Keratinocyte (primary cell): ENCODE results near the gene EZH2. TPM values are rescaled to one million over a fixed set of nuclear protein-coding genes. Genes with fewer than 3 reads are reported as not detected.

ENCODE experiments used
- DNase-seq: peaks from one replicate; pipeline ENCODE4 v3.0.0-alpha.2; 2011; ENCODE audit warnings: low read depth, missing footprints, low spot score
- FAIRE-seq: peaks from 2 replicates; lab custom pipeline; 2011; peaks lifted over from hg19 to GRCh38; lab: Jason Lieb, UNC
- H2AFZ ChIP-seq: 2 replicates; pipeline ENCODE4 v1.6.0; 2012; ENCODE audit warnings: low read length, control low read depth, inconsistent platforms; ENCODE audit not compliant: control insufficient read depth
- H3K27ac ChIP-seq: 2 replicates; pipeline ENCODE4 v1.5.1; 2011; ENCODE audit warnings: low read length; ENCODE audit not compliant: control insufficient read depth, insufficient read depth
- H3K27me3 ChIP-seq: 3 replicates; pipeline ENCODE4 v1.6.0; 2011; ENCODE audit warnings: low read length; ENCODE audit not compliant: control insufficient read depth, insufficient read depth; ENCODE audit errors: extremely low read depth
- H3K36me3 ChIP-seq, 2 experiments: 2 replicates in 1 of 2; 3 replicates in 1 of 2; pipeline ENCODE4 v1.5.1; 2011; ENCODE audit warnings: low read length in 2 of 2, mild to moderate bottlenecking in 1 of 2; ENCODE audit not compliant: control insufficient read depth in 2 of 2, insufficient read depth in 2 of 2; ENCODE audit errors: extremely low read depth in 1 of 2
- H3K4me1 ChIP-seq: 3 replicates; pipeline ENCODE4 v1.5.1; 2011; ENCODE audit warnings: low read length; ENCODE audit not compliant: control insufficient read depth, insufficient read depth; ENCODE audit errors: extremely low read depth
- H3K4me2 ChIP-seq: 3 replicates; pipeline ENCODE4 v1.6.0; 2011; ENCODE audit warnings: low read depth, low read length; ENCODE audit not compliant: control insufficient read depth, insufficient read depth; ENCODE audit errors: extremely low read depth
- H3K4me3 ChIP-seq, 3 experiments: fragments of 200-600 bp in 1 of 3; sonication (generic) in 1 of 3; 2 replicates in 2 of 3; 3 replicates in 1 of 3; pipeline ENCODE4 v1.5.1; 2011 to 2016; ENCODE audit warnings: low read length in 3 of 3, mild to moderate bottlenecking in 3 of 3, control low read depth in 2 of 3, inconsistent platforms in 1 of 3, low read depth in 1 of 3, mixed read lengths in 1 of 3, mixed run types in 1 of 3, moderate library complexity in 1 of 3; ENCODE audit not compliant: control insufficient read depth in 2 of 3, insufficient read depth in 2 of 3; ENCODE audit errors: extremely low read depth in 1 of 3
- H3K79me2 ChIP-seq: 2 replicates; pipeline ENCODE4 v1.6.0; 2012; ENCODE audit warnings: low read length; ENCODE audit not compliant: control insufficient read depth, insufficient read depth
- H3K9ac ChIP-seq: 3 replicates; pipeline ENCODE4 v1.6.0; 2011; ENCODE audit warnings: low read length; ENCODE audit not compliant: control insufficient read depth, insufficient read depth; ENCODE audit errors: extremely low read depth
- H3K9me1 ChIP-seq: 3 replicates; pipeline ENCODE4 v1.6.0; 2011; ENCODE audit warnings: low read length; ENCODE audit not compliant: control insufficient read depth, insufficient read depth; ENCODE audit errors: extremely low read depth
- H3K9me3 ChIP-seq: 2 replicates; pipeline ENCODE4 v1.5.1; 2012; ENCODE audit warnings: low read depth, low read length; ENCODE audit not compliant: control insufficient read depth
- H4K20me1 ChIP-seq: 3 replicates; pipeline ENCODE4 v1.6.0; 2011; ENCODE audit warnings: low read length; ENCODE audit not compliant: control insufficient read depth, insufficient read depth; ENCODE audit errors: extremely low read depth
- CTCF ChIP-seq, 3 experiments: IDR thresholded peaks in 1 of 3; conservative IDR thresholded peaks in 1 of 3; optimal IDR thresholded peaks in 1 of 3; 2 replicates in 2 of 3; 3 replicates in 1 of 3; pipeline versions ENCODE3 to v1.5.1; 2011; ENCODE audit warnings: low read length in 3 of 3, mild to moderate bottlenecking in 3 of 3, moderate library complexity in 2 of 3, control low read depth in 1 of 3, inconsistent platforms in 1 of 3; ENCODE audit not compliant: insufficient read depth in 2 of 3; ENCODE audit errors: extremely low read depth in 1 of 3
- EZH2 ChIP-seq: IDR thresholded peaks from one replicate; pipeline ENCODE4 v1.6.1; 2012; ENCODE audit warnings: inconsistent platforms, mild to moderate bottlenecking, low read length, moderate library complexity
- dilution Hi-C: fragments of 300-500 bp; cut with MboI; formaldehyde crosslinking; loops from one replicate; pipeline ENCODE4 v1.7.0; 2020; ENCODE audit warnings: low sequenced_read_pairs; ENCODE audit not compliant: extremely low pct_ligation_motif_present
- polyA plus RNA-seq, 5 experiments: library from polyadenylated mRNA; depleted of rRNA in 3 of 5; stranded (reverse) in 3 of 5; stranded (forward) in 1 of 5; unstranded in 1 of 5; fragments of >200 nt; gene quantifications; 1 replicate in 1 of 5; 2 replicates in 3 of 5; 3 replicates in 1 of 5; pipeline versions ENCODE4 v1.2.1 to v1.2.3, GENCODE V29; 2011 to 2012; ENCODE audit warnings: missing spikeins in 2 of 5, low read depth in 1 of 5, low replicate concordance in 1 of 5
- small RNA-seq, 3 experiments: library from RNA; depleted of rRNA; stranded (forward); fragments of <200 nt; gene quantifications; one replicate each; pipeline ENCODE3, GENCODE V24; 2012; ENCODE audit warnings: low read depth in 3 of 3, low replicate concordance in 1 of 3; ENCODE audit not compliant: insufficient read length in 3 of 3

The EZH2 gene
- polyA plus RNA-seq, 1 donor (not counting 4 experiments of a cell fraction or from before 2014, with no cell fraction given): 16.0 TPM

GRCh38 chr7:148761499-148762278, 122.4 kb downstream of the EZH2 start:
- H3K27ac ChIP-seq: no peak overlapping the region
- H3K9ac ChIP-seq: no peak overlapping the region
- dilution Hi-C loops: no loop called here

More at GRCh38 chr7:148761499-148762278, 122.4 kb downstream of the EZH2 start:
- no peak for DNase-seq
- H3K36me3 ChIP-seq: peaks cover 7 to 8% of the 10 kb centered on the region in 2 experiments
- H3K79me2 ChIP-seq: no peaks in the 10 kb centered on the region
- no peaks in the 10 kb centered on the region for H3K4me1 ChIP-seq
- no peak overlapping the region for H3K4me2 ChIP-seq
- no peaks in the 10 kb centered on the region for H3K9me1 ChIP-seq
- TF ChIP-seq CTCF (optimal IDR thresholded peaks at IDR 0.05 in 1 of 3, IDR thresholded peaks at IDR 0.05 in 1 of 3, conservative IDR thresholded peaks at IDR 0.05 in 1 of 3; ENCODE audit: extremely low read depth in 1 of 3, insufficient read depth in 2 of 3, low read length in 3 of 3): no peak
- no peak for TF ChIP-seq EZH2
- no peaks in the 10 kb centered on the region for H3K9me3 ChIP-seq
- H2AFZ ChIP-seq: no peak overlapping the region
- peaks cover 2% of the 10 kb centered on the region for H4K20me1 ChIP-seq
- FAIRE-seq: no peak
- no peaks in the 10 kb centered on the region for H3K27me3 ChIP-seq
- no peak overlapping the region for H3K4me3 ChIP-seq

Small RNA genes lying within 50 kb of the gene (small RNA-seq; reads per million reads assigned to genes)
- gene RF00017: 0 reads per million in 3 experiments
- 0 reads per million in 3 experiments for gene RN7SL569P
- gene RNU7-20P: 0 reads per million in 3 experiments

Other genes starting within 250 kb of the EZH2 start
- gene CUL1, start 185.4 kb downstream of the EZH2 start, polyA plus RNA-seq: 42.5 to 55.4 TPM (median 50.7 TPM) in 3 replicates
- gene PDIA4, start 144.2 kb upstream of the EZH2 start, polyA plus RNA-seq: 97.1 to 270 TPM (median 145 TPM) in 3 replicates
- 2.8 to 4.0 TPM (median 3.3 TPM) in 3 replicates for gene ZNF786, start 206.4 kb upstream of the EZH2 start, polyA plus RNA-seq
- 1.5 to 2.3 TPM (median 1.8 TPM) in 3 replicates for gene ZNF425, start 242.0 kb upstream of the EZH2 start, polyA plus RNA-seq